Measurements from ENCODE around the gene TXLNA.

GRCh38 chr1:32178380-32179192 lies 889 bp upstream of the TXLNA start:
- TF ChIP-seq, protein P1, sequence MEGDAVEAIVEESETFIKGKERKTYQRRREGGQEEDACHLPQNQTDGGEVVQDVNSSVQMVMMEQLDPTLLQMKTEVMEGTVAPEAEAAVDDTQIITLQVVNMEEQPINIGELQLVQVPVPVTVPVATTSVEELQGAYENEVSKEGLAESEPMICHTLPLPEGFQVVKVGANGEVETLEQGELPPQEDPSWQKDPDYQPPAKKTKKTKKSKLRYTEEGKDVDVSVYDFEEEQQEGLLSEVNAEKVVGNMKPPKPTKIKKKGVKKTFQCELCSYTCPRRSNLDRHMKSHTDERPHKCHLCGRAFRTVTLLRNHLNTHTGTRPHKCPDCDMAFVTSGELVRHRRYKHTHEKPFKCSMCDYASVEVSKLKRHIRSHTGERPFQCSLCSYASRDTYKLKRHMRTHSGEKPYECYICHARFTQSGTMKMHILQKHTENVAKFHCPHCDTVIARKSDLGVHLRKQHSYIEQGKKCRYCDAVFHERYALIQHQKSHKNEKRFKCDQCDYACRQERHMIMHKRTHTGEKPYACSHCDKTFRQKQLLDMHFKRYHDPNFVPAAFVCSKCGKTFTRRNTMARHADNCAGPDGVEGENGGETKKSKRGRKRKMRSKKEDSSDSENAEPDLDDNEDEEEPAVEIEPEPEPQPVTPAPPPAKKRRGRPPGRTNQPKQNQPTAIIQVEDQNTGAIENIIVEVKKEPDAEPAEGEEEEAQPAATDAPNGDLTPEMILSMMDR (IDR thresholded peaks at IDR 0.05) = no peak
- TF ChIP-seq POLR2A (IDR thresholded peaks at IDR 0.05) = no peak
